GM19351 (cell line): Measurements from ENCODE around the gene HMGCS1.
A peak's percentile ranks its signal among the peaks of the same experiment; 100 is the strongest.
"Not testable (repeated sequence)": the region's sequence is repeated elsewhere in the genome, so short reads cannot be mapped to it uniquely, and the experiment has no call there.

Experiments used
- ATAC-seq: cut with Tn5 transposase; IDR thresholded peaks from one replicate; pipeline ENCODE4 v1.9.1; 2021; ENCODE audit warnings: mild to moderate bottlenecking, moderate library complexity; ENCODE audit not compliant: unreplicated experiment

Gene HMGCS1

DNA sequence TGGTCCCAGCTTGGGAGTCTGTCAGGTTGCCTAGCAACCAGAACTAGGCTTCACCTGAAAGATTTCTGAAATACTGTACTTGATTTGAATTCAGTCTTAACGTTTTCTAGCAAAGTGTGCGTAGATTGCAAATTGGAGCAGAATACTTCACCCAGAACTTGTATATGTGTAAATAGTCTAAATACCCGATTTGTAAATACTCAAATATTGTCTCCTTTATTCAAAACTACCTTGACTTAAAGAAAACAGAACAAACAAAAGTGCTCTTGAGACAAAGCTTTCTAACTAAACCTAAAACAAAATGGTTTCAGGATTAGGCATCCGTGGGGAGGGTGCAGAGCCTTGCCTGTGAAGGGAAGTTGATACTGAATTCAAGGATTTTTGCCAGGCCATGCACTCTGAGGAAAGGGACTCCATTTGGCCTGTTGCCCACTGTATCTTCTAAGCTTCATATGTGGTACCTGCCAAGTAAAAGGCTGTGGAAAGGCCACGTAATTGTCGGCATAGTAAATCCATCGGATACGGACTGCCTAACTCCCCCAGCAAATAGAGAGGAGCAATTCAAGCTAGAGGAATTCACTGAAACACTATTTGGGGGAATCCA is 744 bp upstream of the HMGCS1 start:
- no peak for ATAC-seq

DNA sequence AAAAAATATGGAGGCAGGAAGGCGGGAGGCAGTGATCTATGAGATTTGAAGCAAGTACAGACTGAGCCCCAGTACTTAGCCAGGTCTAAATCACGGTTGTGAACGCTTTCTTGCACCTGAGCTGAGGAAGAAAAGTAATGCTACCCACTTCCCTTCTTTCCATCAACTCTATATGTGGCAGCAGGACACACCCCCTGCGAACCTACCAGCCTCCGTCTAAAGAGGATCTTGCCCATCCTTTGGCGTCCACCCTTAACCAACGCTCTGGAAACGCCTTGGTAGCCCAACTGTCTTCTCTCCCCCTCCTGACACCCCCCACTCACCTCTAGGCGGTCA is 545 bp downstream of the HMGCS1 start:
- peak; percentile 1 for ATAC-seq

- ATAC-seq = no peak
Measured at GRCh38 chr5:43312076-43312661, 1.0 kb downstream of the HMGCS1 start.

GRCh38 chr5:43309637-43310036 is 3.6 kb downstream of the HMGCS1 start:
- no peak for ATAC-seq

DNA sequence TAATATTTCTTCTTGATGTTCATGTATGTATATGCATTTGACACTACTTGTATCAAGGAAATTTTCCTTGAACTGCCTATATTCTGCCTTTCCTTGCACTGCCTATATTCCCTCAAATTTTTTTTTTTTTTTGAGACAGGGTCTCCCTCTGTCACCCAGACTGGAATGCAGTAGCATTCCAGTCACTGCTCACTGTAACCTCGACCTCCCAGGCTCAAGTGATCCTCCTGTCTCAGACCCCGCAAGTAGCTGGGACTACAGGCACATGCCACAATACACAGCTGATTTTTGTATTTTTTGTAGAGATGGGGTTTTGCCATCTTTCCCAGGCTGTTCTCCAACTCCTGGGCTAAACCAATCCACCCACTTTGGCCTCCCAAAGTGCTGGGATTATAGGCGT is 4.1 kb downstream of the HMGCS1 start:
- no peak for ATAC-seq

DNA sequence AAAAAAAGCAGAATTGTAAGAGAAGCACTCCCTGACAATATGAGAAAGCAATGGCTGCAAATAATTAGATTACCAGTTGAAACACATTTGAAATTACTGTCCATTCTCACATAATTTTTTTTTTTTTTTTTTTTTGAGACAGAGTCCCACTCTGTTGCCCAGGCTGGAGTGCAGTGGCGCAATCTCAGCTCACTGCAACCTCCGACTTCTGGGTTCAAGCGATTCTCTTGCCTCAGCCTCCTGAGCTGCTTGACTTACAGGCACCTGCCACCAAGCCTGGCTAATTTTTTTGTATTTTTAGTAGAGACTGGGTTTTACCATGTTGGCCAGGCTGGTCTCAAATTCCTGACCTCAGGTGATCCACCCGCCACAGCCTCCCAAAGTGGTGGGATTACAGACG is 6.3 kb downstream of the HMGCS1 start:
- ATAC-seq = not testable (repeated sequence)

DNA sequence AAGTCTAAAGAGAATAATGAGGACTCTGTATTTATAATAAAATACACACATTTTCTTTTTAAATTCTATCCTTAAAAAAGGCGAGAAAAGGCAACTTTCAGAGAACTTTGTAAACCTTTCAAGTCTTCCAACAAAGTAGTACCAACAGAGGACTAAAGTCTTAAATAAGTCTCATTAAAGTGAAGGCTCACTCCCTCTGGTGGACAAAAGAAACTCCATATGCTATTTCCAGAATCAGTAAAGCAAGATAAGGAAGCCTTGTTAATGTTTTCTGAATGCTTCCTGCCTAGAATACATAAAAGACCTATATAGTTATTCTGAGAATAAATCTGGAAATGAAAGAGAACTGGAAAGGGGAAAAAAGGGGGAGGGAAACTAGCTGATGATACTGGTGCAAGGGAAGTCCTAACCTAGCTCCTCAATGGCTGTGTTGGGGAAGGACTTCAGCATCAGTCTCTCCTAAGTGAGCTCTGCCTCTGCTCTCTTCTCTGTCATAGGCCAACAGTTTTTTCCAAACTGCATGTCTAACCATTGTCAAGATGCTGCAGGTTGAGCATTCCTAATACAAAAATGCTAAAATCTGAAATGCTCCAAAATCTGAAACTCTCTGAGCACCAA is 7.2 kb downstream of the HMGCS1 start:
- ATAC-seq = no peak

DNA sequence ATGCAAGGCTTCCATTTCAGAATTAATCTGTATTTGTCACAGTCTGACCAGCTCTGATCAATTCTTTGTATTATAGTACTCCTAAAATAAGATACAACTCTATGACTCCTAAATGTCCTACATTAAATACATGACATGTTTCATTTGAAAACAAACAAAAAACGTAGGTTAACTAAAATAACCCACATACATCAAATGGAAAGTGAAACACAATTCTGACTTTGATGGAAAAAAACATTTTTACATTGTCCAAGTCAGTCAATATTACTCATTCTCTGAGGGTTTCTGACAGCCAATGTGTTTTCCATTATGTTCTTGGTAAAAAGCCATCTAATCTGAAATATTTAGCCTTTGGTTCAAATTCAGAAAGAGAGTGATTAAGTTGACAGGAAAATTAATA is 8.7 kb downstream of the HMGCS1 start:
- peak; percentile 39 for ATAC-seq

DNA sequence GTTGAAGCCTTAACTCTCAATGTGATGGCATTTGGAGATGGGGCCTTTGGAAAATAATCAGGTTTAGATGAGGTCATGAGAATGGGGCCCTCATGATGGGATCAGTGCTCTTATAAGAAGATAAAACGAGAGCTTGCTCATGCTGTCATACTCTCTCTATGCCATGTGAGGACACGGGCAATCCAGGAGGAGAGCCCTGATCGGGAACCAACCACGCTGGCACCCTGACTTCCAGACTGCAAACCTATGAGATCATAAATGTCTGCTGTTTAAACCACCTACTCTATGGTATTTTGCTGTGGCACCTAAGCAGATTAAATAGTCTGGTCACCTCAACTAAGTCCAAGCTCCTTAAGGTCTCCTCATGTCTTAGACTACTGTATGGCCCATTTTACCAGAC is 10.0 kb downstream of the HMGCS1 start:
- ATAC-seq = no peak

GRCh38 chr5:43302481-43302880 is 10.7 kb downstream of the HMGCS1 start:
- ATAC-seq = no peak

DNA sequence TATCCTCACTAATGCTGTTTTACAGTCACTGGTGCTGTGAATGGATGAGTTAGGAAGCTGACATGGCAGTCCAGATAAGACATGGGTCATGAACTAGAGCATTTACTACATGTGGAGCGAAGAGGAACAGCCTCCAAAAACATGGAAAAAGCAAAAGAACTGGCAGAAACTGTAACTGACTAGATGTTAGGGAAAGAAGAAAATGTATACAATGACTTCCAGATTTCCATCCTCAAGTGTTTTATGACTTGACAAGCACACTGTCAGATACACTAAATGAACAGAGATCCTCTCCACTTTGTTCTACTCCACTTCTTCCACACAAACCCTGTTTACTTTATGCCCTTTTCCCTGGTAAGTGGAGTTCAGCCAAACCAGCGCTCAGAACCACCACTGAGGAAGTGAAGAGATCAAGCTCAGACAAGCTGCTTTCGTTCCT is 11.5 kb downstream of the HMGCS1 start:
- no peak for ATAC-seq

DNA sequence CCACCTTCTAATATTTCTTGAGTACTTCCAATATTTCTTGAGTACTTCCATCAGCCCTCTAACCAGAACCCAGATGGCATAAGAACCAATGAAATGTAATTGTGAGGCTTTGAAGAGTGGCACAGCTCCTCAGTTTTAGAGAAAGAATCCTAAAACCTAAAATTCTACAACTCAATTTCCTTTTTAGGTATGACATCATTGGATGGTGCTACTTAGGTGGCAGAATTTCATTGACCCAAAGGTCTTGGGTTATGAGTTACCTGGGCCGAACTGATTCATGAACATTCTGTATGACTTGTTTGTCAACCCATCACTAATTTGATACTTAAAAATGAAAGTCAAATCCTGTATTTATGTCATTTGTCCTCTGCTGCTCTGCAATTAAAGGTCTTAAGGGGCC is 13.1 kb downstream of the HMGCS1 start:
- no peak for ATAC-seq

DNA sequence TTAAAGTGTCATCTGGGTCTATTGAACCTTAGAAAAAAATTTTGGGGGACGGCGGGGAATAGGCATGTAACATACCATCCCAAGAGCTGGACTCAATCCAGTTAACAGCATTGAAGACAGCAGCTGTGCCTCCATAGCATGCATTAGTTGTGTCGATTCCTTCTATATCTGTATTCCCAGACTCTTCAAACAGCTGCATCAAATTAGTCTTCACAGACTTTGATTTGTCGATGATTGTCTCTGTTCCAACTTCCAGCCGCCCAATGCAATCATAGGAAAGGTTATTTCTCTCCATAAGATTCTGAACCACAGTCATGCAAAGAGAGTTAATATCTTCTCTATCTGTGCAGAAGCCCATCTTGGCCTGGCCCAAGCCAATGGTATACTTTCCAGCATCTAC is 14.8 kb downstream of the HMGCS1 start:
- no peak for ATAC-seq

DNA sequence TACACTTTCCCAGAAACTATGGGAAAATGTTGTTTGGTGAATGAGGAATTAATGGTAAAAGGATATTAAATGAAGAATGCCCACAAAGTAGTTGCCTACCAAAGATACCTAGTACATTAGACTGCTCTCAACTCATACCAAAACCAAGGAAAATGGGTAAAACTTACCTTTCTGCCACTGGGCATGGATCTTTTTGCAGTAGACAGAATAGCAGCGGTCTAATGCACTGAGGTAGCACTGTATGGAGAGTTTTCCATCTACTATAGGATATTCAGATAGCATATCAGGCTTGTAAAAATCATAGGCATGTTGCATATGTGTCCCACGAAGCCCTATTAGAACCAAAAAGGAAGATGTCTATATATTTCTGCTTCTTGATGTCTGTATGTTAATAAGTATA is 16.4 kb downstream of the HMGCS1 start:
- no peak for ATAC-seq

- no peak for ATAC-seq
Measured at GRCh38 chr5:43295202-43295601, 18.0 kb downstream of the HMGCS1 start.

DNA sequence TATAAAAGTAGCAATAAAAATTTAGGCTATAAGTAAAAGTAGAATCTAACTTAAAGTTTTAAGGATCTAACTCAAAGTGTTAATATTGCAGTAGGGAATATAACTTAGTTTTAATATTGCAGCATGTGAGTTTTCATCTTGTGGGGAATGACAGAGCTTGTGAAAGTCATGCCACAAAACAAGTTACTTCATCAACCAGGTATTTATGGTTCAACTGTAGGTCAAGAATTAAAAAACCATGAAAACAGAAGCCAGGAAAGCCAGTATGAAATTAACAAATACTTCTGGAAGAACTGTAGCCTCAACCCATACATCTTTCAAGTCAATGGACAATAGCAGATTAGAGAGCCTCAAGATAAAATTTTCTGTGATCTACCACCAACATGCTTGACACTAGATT is 19.0 kb downstream of the HMGCS1 start:
- ATAC-seq = no peak

DNA sequence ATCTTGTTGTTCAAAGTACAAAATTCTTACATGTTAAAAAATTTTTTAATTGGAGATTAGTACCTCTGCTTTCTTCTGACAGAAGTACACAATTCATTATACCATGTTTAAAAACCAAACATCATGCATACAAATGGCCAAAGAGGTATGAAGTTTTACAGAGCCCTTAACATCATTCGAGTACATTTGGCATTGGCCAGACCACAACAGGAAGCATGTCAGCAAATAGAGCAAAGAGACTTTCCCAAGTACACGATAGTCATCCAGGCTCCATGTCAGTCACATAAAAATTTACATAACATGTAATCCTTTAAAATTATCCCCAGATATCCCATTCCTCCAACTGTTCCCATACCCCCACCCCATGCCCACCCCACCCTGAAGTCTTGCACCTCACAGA is 22.5 kb downstream of the HMGCS1 start:
- no peak for ATAC-seq

DNA sequence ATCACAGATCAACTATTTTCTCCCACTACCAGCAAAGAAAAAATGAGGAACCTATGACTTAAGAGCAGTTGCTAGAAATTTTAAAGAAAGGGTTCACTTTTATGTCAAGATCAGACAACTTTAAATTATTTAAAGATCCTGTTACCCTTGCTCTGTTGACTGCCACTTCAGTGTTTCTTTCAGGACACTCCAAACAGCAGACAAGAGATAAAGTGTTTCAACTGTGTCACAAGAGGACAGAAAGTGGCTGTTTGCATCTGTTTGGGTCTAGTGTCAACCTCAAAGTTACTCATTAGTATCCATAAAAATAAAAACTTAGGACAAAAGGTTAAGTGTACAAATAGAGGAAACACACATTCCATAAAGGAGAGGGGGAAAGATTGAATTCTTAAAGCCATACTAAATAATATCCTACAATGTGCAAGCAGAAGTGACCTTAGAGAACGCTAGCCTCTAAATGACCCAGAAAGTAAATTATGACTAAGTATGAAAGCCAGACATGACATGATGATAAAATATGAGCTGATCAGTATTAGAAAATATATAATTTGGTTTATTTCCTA is 24.9 kb downstream of the HMGCS1 start:
- ATAC-seq = no peak

DNA sequence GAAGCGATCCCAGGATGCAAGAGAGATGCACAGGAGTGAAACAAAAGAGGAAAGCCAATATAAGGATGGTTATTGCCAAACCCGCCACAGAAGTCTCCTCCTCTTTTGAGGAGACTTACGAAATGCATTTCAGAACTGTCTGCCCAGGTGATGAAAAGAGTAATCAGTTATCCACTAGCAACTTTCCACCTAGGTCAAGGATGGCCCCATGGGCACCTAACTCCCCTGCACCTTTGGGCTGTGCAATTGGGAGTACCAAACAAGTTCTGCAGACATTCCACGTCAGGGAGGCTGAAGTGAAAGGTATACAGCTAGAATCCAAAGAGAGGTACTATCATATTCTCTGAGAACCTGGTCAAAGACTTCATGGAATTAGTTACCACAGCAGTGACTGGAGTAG is 25.7 kb downstream of the HMGCS1 start:
- ATAC-seq = no peak

GRCh38 chr5:43286623-43287022 is 26.6 kb downstream of the HMGCS1 start:
- no peak for ATAC-seq

GRCh38 chr5:43281840-43282658 is 31.2 kb downstream of the HMGCS1 start:
- ATAC-seq = no peak
